Adrenal gland (tissue), 12 donors: ENCODE data around the gene NRXN3. TPM values are rescaled to one million over a fixed set of nuclear protein-coding genes. Genes with fewer than 3 reads are reported as not detected.

Experiments used
- DNase-seq, 7 donors: peaks; one replicate each; pipeline ENCODE4 v3.0.0-alpha.2; 2019 to 2020
- H3K27ac ChIP-seq, 5 donors: fragments of 200-600 bp; sonication (generic) in 4 of 5; 1 replicate in 3 of 5; 2 replicates in 2 of 5; pipeline versions ENCODE4 v1.5.1 to v1.8.0; 2016 to 2020; ENCODE audit warnings: mild to moderate bottlenecking in 1 of 5
- H3K27me3 ChIP-seq: fragments of 200-600 bp; 2 replicates; pipeline ENCODE4 v1.8.0; 2021
- H3K36me3 ChIP-seq, 2 donors: fragments of 200-600 bp; replicated peaks in 1 of 2; 1 replicate in 1 of 2; 2 replicates in 1 of 2; pipeline versions ENCODE4 v1.5.1 to v1.8.0; 2018 to 2022
- H3K4me1 ChIP-seq, 2 donors: fragments of 200-600 bp; replicated peaks in 1 of 2; 1 replicate in 1 of 2; 2 replicates in 1 of 2; pipeline versions ENCODE4 v1.5.1 to v1.8.0; 2018 to 2021
- H3K4me3 ChIP-seq, 4 donors: fragments of 200-600 bp; sonication (generic) in 3 of 4; one replicate each; pipeline ENCODE4 v1.5.1; 2016 to 2018
- H3K9me3 ChIP-seq, 3 donors: fragments of 200-600 bp; sonication (generic) in 1 of 3; replicated peaks in 1 of 3; 1 replicate in 2 of 3; 2 replicates in 1 of 3; pipeline versions ENCODE4 v1.5.1 to v1.8.0; 2016 to 2021
- POLR2A ChIP-seq, 2 donors: fragments of 450-650 bp; IDR thresholded peaks; one replicate each; pipeline ENCODE4 v1.6.1; 2017; ENCODE audit warnings: antibody characterized with exemption in 2 of 2, mild to moderate bottlenecking in 2 of 2, moderate library complexity in 1 of 2
- WGBS, 4 donors: extraction: QIAGEN DNeasy Blood & Tissue Kit in 2 of 4; methylation state at CpG; one replicate each; pipeline versions ENCODE4 v1.1.5 to v1.1.7; 2013 to 2017; 5-methylcytosine and 5-hydroxymethylcytosine counted together
- intact Hi-C, 2 donors: fragments of 100-400 bp; cut with DNase I; formaldehyde crosslinking; loops; one replicate each; pipeline versions ENCODE4 v1.14.1 to v1.15.0; 2022 to 2023
- polyA plus RNA-seq, 3 donors: library from polyadenylated mRNA; stranded (reverse); fragments of 200-250 nt in 2 of 3; fragments of 350-450 nt in 1 of 3; fragmentation: Illumina TruSeq in 1 of 3; extraction: RNeasy Lipid Tissue Mini Kit (QIAGEN cat#74804) in 1 of 3; gene quantifications; one replicate each; pipeline ENCODE4 v1.2.3, GENCODE V29; 2013 to 2014
- total RNA-seq, 9 donors: library from RNA; depleted of rRNA in 4 of 9; stranded (reverse); fragments of >200 nt in 4 of 9; fragments of 120-200 nt in 1 of 9; fragmentation: NEBNext Ultra II Directional in 1 of 9; extraction: Animal tissue kit (Norgen Biotek cat#: 25700) in 1 of 9; gene quantifications; one replicate each; pipeline versions ENCODE4 v1.1.0 to v1.2.4, GENCODE V29; 2013 to 2023
- TF ChIP-seq, protein P1 (sequence below), 6 experiments: fragments of 450-650 bp in 4 of 6; fragments of 200-600 bp in 2 of 6; sonication (generic) in 1 of 6; IDR thresholded peaks; 1 replicate in 5 of 6; 2 replicates in 1 of 6; pipeline versions ENCODE4 v1.5.1 to v1.8.0; 2016 to 2021; ENCODE audit warnings: antibody characterized with exemption in 6 of 6, mild to moderate bottlenecking in 2 of 6, moderate library complexity in 1 of 6
- donor health status: healthy with polysubstance abuse.
- donor health status: Bipolar disorder and iron deficiency.
- donor health status: DM: yes; HTN: yes; CAD: no.
- donor health status: DM: no; HTN: no; CAD: no.
- donor health status: DM: no; HTN: no; CAD: no.
- donor health status: DM: yes; HTN: yes; CAD: no.

NRXN3 gene
- total and polyA plus RNA-seq, 12 donors, result 0.09 to 8.5 (median 1.6) TPM

DNA sequence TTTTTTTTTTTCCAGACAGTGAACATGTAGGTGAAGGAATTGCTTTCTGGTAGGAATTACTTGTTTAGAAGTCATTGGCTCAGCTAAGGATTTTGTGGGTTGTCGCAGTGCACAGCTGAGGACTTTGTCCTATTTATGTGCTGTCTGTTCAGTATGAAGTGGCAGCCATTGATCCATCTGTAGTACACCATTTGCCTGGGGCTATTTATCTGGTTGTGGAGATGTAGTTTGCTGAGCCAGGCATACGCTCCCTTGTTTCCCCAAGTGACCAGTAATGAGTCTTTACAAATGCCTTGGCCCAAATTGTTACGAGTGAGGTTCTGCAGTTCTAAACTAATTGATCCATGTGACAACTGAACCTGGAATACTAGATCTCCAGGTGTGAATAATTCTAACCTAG, 140.1 kb downstream of the NRXN3 start:
- no peak overlapping the region for H3K4me3 ChIP-seq
- peak in 1 of 7 donors; percentile 56 for DNase-seq
- H3K4me1 ChIP-seq, result peaks cover 0 to 5% of the 10 kb centered on the region in 2 donors
- intact Hi-C loops, result no loop called here
- WGBS, 4 donors, result 71 to 86% (median 79%) methylated on average over 3 of the region's 3 CpGs
- H3K27me3 ChIP-seq, result no peaks in the 10 kb centered on the region
- no peaks in the 10 kb centered on the region for H3K9me3 ChIP-seq
- TF ChIP-seq, protein P1, sequence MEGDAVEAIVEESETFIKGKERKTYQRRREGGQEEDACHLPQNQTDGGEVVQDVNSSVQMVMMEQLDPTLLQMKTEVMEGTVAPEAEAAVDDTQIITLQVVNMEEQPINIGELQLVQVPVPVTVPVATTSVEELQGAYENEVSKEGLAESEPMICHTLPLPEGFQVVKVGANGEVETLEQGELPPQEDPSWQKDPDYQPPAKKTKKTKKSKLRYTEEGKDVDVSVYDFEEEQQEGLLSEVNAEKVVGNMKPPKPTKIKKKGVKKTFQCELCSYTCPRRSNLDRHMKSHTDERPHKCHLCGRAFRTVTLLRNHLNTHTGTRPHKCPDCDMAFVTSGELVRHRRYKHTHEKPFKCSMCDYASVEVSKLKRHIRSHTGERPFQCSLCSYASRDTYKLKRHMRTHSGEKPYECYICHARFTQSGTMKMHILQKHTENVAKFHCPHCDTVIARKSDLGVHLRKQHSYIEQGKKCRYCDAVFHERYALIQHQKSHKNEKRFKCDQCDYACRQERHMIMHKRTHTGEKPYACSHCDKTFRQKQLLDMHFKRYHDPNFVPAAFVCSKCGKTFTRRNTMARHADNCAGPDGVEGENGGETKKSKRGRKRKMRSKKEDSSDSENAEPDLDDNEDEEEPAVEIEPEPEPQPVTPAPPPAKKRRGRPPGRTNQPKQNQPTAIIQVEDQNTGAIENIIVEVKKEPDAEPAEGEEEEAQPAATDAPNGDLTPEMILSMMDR (IDR thresholded peaks at IDR 0.05), result no peak
- TF ChIP-seq POLR2A (IDR thresholded peaks at IDR 0.05), result no peak
- H3K27ac ChIP-seq, result no peak overlapping the region
- no peaks in the 10 kb centered on the region for H3K36me3 ChIP-seq

DNA sequence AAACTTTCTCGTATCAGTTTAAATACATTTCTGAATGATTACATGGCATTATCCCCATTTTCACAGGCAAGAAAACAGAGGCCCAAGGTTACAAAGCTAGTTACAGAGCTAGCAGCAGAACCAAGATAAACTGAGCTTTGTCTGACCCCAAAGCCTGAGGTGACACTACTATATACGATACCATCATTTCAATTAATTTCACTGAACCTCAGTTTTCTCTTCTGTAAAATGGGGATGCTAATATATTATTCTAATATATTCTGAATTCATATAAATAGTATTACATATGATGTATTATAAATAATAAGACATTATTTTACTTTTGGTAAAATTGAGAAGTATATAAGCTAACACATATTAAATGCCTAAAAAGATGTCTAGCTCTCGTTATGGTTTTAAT, 143.3 kb downstream of the NRXN3 start:
- no peak overlapping the region for H3K4me3 ChIP-seq
- no peak overlapping the region for H3K27ac ChIP-seq
- no peaks in the 10 kb centered on the region for H3K27me3 ChIP-seq
- 65 to 80% (median 74%) methylated on average over 3 of the region's 3 CpGs for WGBS, 4 donors
- no peak for DNase-seq
- H3K4me1 ChIP-seq, result peaks cover 0 to 5% of the 10 kb centered on the region in 2 donors
- intact Hi-C loops, result no loop called here
- no peaks in the 10 kb centered on the region for H3K9me3 ChIP-seq
- H3K36me3 ChIP-seq, result no peaks in the 10 kb centered on the region
- TF ChIP-seq, protein P1 (IDR thresholded peaks at IDR 0.05), result no peak
- TF ChIP-seq POLR2A (IDR thresholded peaks at IDR 0.05), result no peak

DNA sequence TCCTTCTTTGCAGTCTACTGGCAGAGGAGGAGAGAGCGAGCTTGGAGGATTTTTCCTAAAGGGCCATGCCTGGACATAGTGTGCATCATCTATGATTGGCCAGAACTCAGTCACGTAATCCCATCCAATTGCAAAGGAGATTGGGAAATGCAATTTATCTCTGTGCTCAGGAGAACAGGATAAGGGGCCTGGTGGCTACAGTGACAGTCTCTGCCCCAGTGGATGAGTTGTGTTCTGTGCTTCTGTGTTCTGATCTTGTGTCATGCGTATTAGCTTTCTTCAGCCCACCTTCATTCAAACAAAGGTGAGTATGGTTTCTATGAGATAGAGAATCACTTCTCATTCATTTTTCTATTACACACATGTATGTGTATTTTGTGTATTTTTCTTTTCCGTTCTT, 144.3 kb downstream of the NRXN3 start:
- no peak overlapping the region for H3K27ac ChIP-seq
- no peak for TF ChIP-seq POLR2A (IDR thresholded peaks at IDR 0.05)
- TF ChIP-seq, protein P1 (IDR thresholded peaks at IDR 0.05), result no peak
- 64 to 90% (median 84%) methylated on average over 3 to 4 of the region's 4 CpGs for WGBS, 4 donors

DNA sequence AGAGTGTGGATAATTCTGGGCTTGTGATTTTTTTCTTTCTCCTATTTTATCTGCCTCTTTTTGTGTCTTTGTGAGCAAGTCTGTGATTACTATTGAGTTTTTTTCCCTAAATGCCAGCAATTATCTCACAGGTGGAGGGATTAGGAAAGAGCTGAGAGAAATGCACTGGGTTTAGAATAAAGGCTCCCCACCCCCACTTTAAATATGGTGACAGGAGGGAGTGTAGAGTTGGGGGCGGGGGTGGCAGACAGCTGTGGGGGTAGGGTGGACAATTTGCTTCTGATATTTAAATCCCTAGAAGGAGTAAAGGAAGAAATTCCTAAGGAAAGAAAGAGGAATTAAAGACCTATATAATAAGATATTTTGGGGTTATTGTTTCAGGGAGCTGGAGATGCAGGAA, 145.9 kb downstream of the NRXN3 start:
- H3K36me3 ChIP-seq, result no peaks in the 10 kb centered on the region
- DNase-seq, result no peak
- H3K4me3 ChIP-seq, result no peak overlapping the region
- TF ChIP-seq POLR2A (IDR thresholded peaks at IDR 0.05), result no peak
- intact Hi-C loops, result no loop called here
- peaks cover 0 to 5% of the 10 kb centered on the region in 2 donors for H3K4me1 ChIP-seq
- H3K9me3 ChIP-seq, result no peaks in the 10 kb centered on the region
- 18 to 52% (median 48%) methylated on average over 1 of the region's 1 CpG for WGBS, 4 donors
- peaks cover 3% of the 10 kb centered on the region for H3K27me3 ChIP-seq
- no peak overlapping the region for H3K27ac ChIP-seq

More for the DNA sequence above, 144.3 kb downstream of the NRXN3 start:
- intact Hi-C loops, result no loop called here
- no peak overlapping the region for H3K4me3 ChIP-seq
- H3K27me3 ChIP-seq, result no peaks in the 10 kb centered on the region
- no peak for DNase-seq
- peaks cover 0 to 5% of the 10 kb centered on the region in 2 donors for H3K4me1 ChIP-seq
- no peaks in the 10 kb centered on the region for H3K36me3 ChIP-seq
- no peaks in the 10 kb centered on the region for H3K9me3 ChIP-seq

DNA sequence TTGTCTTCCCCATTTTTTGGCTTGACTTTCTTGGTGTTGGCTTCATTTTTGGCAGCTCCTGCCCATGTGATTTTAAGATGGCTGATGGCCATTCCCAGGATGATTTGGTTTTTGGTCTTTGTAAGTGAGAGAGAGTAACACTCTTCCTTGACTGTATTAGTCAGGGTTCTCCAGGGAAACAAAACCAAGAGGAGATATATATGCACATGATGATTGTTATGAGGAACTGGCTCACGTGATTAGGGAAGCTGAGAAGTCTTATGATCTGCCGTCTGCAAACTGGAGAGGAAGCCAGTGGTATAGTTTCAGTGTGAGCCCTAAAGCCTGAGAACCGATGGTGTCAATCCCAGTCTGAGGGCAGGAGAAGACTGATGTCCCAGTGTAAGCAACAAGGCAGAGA, 146.6 kb downstream of the NRXN3 start:
- no peaks in the 10 kb centered on the region for H3K36me3 ChIP-seq
- H3K4me3 ChIP-seq, result no peak overlapping the region
- peak in 2 of 7 donors; percentile 6 to 16 for DNase-seq
- intact Hi-C loops, result no loop called here
- no peaks in the 10 kb centered on the region for H3K9me3 ChIP-seq
- peaks cover 3% of the 10 kb centered on the region for H3K27me3 ChIP-seq
- no peak for TF ChIP-seq POLR2A (IDR thresholded peaks at IDR 0.05)
- TF ChIP-seq, protein P1 (IDR thresholded peaks at IDR 0.05), result no peak
- 50 to 71% (median 58%) methylated on average over 3 of the region's 3 CpGs for WGBS, 4 donors
- H3K27ac ChIP-seq, result no peak overlapping the region
- H3K4me1 ChIP-seq, result peaks cover 0 to 5% of the 10 kb centered on the region in 2 donors
